ENCODE results near the gene EPB41L3.

EPB41L3 gene

GRCh38 chr18:5415665-5416064, 128.1 kb downstream of the EPB41L3 start:
- no peaks in the 10 kb centered on the region for H3K4me1 ChIP-seq (ENCODE audit: control insufficient read depth, insufficient read depth, low read length)
- CTCF ChIA-PET = interaction anchor here (0.6 to 2.4 kb wide), 2 partner anchors 131 to 1107 kb away, joined by 4 to 5 read pairs; no protein-coding TSS in a partner anchor
- no peak overlapping the region for H3K27ac ChIP-seq (ENCODE audit: extremely low read depth, low read depth, low read length)
- no peak overlapping the region for H3K4me3 ChIP-seq (ENCODE audit: low read depth, low read length)
- POLR2A ChIA-PET = no interaction called here
- H3K9me3 ChIP-seq (ENCODE audit: control insufficient read depth, insufficient read depth, low read depth, low read length) = no peaks in the 10 kb centered on the region
- H3K36me3 ChIP-seq (ENCODE audit: control insufficient read depth in 2 of 2, insufficient read depth in 1 of 2, low read length in 2 of 2) = peaks cover 0 to 23% of the 10 kb centered on the region in 2 experiments; a peak in 1 of 3 replicates
- no peak for TF ChIP-seq ZNF138 (tag by site-specific recombination; IDR thresholded peaks at IDR 0.05; ENCODE audit: borderline replicate concordance)
- no peak for TF ChIP-seq ZNF558 (tag by site-specific recombination; IDR thresholded peaks at IDR 0.05)
- no peak for TF ChIP-seq ZBTB20 (tag by site-specific recombination; IDR thresholded peaks at IDR 0.05)
- TF ChIP-seq ZNF560 (tag by site-specific recombination; IDR thresholded peaks at IDR 0.05; ENCODE audit: borderline replicate concordance) = no peak
- no peak for TF ChIP-seq ZBTB7A (tag by site-specific recombination; IDR thresholded peaks at IDR 0.05; ENCODE audit: low read depth)
- no peak for TF ChIP-seq ZNF114 (tag by site-specific recombination; IDR thresholded peaks at IDR 0.05)
- TF ChIP-seq ZNF791 (tag by site-specific recombination; IDR thresholded peaks at IDR 0.05) = no peak
- TF ChIP-seq ZNF248 (tag by site-specific recombination; IDR thresholded peaks at IDR 0.05) = no peak
- no peak for TF ChIP-seq EGR2 (tag by site-specific recombination; IDR thresholded peaks at IDR 0.05; ENCODE audit: low read depth)
- TF ChIP-seq ZNF629 (tag by site-specific recombination; IDR thresholded peaks at IDR 0.05) = no peak
- TF ChIP-seq SCRT2 (tag by site-specific recombination; IDR thresholded peaks at IDR 0.05) = no peak
- TF ChIP-seq PBX3 (CRISPR knock-in tag; IDR thresholded peaks at IDR 0.05) = no peak
- no peak for TF ChIP-seq ZSCAN23 (tag by site-specific recombination; IDR thresholded peaks at IDR 0.05)
- TF ChIP-seq ZNF747 (tag by site-specific recombination; IDR thresholded peaks at IDR 0.05) = no peak
- TF ChIP-seq ZBTB1 (tag by site-specific recombination; IDR thresholded peaks at IDR 0.05) = no peak
- no peak for TF ChIP-seq PRDM10 (tag by site-specific recombination; IDR thresholded peaks at IDR 0.05)

- Histone ChIP-seq H3K9me3 (ENCODE audit: control insufficient read depth, insufficient read depth, low read depth, low read length) (no peaks in the 10 kb centered on the region), H3K27ac (ENCODE audit: extremely low read depth, low read depth, low read length) (no peak overlapping the region), H3K36me3 (ENCODE audit: control insufficient read depth in 2 of 2, insufficient read depth in 1 of 2, low read length in 2 of 2) (peaks cover 0 to 28% of the 10 kb centered on the region in 2 experiments; a peak in 1 of 3 replicates), H3K4me1 (ENCODE audit: control insufficient read depth, insufficient read depth, low read length) (no peaks in the 10 kb centered on the region), H3K4me3 (ENCODE audit: low read depth, low read length) (no peak overlapping the region)
- ChIA-PET CTCF (interaction anchor here (0.6 to 2.4 kb wide), 2 partner anchors 132 to 1107 kb away, joined by 4 to 5 read pairs; no protein-coding TSS in a partner anchor), POLR2A (no interaction called here)
- TF ChIP-seq ZFP69B (tag by site-specific recombination; IDR thresholded peaks at IDR 0.05) (no peak), ZNF624 (tag by site-specific recombination; IDR thresholded peaks at IDR 0.05) (no peak), ZXDB (tag by site-specific recombination; IDR thresholded peaks at IDR 0.05) (no peak), ZNF391 (tag by site-specific recombination; IDR thresholded peaks at IDR 0.05; ENCODE audit: borderline replicate concordance, low read depth) (no peak), SCRT1 (tag by site-specific recombination; IDR thresholded peaks at IDR 0.05; ENCODE audit: borderline replicate concordance) (no peak), SCRT2 (tag by site-specific recombination; IDR thresholded peaks at IDR 0.05) (no peak), ZNF596 (tag by site-specific recombination; IDR thresholded peaks at IDR 0.05) (no peak), KLF16 (tag by site-specific recombination; IDR thresholded peaks at IDR 0.05) (no peak), SETDB1 (IDR thresholded peaks at IDR 0.05; ENCODE audit: insufficient read length, low read length) (no peak), ZNF558 (tag by site-specific recombination; IDR thresholded peaks at IDR 0.05) (no peak), ATF2 (tag by site-specific recombination; IDR thresholded peaks at IDR 0.05; ENCODE audit: low read depth) (no peak), OSR2 (tag by site-specific recombination; IDR thresholded peaks at IDR 0.05) (no peak), ZNF37A (tag by site-specific recombination; IDR thresholded peaks at IDR 0.05) (no peak), ZNF248 (tag by site-specific recombination; IDR thresholded peaks at IDR 0.05) (no peak), ZBTB6 (tag by site-specific recombination; IDR thresholded peaks at IDR 0.05) (no peak)
Observed at GRCh38 chr18:5415031-5415430, 128.8 kb downstream of the EPB41L3 start.
